ENCODE results near the gene RPS19. TPM values are rescaled to one million over a fixed set of nuclear protein-coding genes. Genes with fewer than 3 reads are reported as not detected.

The RPS19 gene
- total RNA-seq, 1 experiment from 2014 or later, result 3,020 TPM

GRCh38 chr19:41892173-41892902, 32.3 kb downstream of the RPS19 start:
- no peaks in the 10 kb centered on the region for H4K20me1 ChIP-seq (ENCODE audit: insufficient read depth)
- H3K9me3 ChIP-seq (ENCODE audit: control insufficient read depth in 1 of 2, insufficient read depth in 1 of 2, low read depth in 1 of 2, low read length in 2 of 2), result no peaks in the 10 kb centered on the region
- RAD21 ChIA-PET (ENCODE audit: low non-redundant PET in 1 of 2, low total read pairs in 2 of 2, uncharacterized antibody in 2 of 2, unreplicated experiment in 2 of 2), result no interaction called here
- BruUV-seq (replicated peaks), result no TSS peak
- peaks cover 7 to 17% of the 10 kb centered on the region in 2 experiments for H3K4me1 ChIP-seq (ENCODE audit: control insufficient read depth in 1 of 2, insufficient read depth in 2 of 2, low read length in 2 of 2)
- H3K4me2 ChIP-seq (ENCODE audit: low read length), result no peak overlapping the region
- H2AFZ ChIP-seq (ENCODE audit: low read depth, low read length, poor library complexity, severe bottlenecking), result no peak overlapping the region
- peaks cover 13 to 31% of the 10 kb centered on the region in 2 experiments for H3K36me3 ChIP-seq (ENCODE audit: control insufficient read depth in 1 of 2, insufficient read depth in 2 of 2, low read length in 2 of 2)
- no peak for ATAC-seq
- TF ChIP-seq POLR2A (IDR thresholded peaks at IDR 0.05; ENCODE audit: borderline replicate concordance, extremely low read depth, insufficient read depth, insufficient read length) (no peak), SP1 (IDR thresholded peaks at IDR 0.05; ENCODE audit: low read depth) (no peak), JUND (IDR thresholded peaks at IDR 0.05) (no peak), SIN3A (IDR thresholded peaks at IDR 0.05; ENCODE audit: low read depth) (no peak)
- H3K9ac ChIP-seq (ENCODE audit: low read length), result no peak overlapping the region
- DNase-seq (ENCODE audit: low read depth, low spot score), result no peak
- no peak overlapping the region for H3K4me3 ChIP-seq (replicated peaks in 1 of 2; ENCODE audit: low read depth in 1 of 2, low read length in 2 of 2)
- H3K9me2 ChIP-seq (ENCODE audit: insufficient read depth), result no peaks in the 10 kb centered on the region
- POLR2A ChIA-PET, result no interaction called here
- no peak overlapping the region; the same call in 1 of the 2 replicates for H3K27ac ChIP-seq (ENCODE audit: low read depth, low read length)
- CTCF ChIA-PET, result no interaction called here
- peaks cover 23% of the 10 kb centered on the region; the same call in 1 of the 2 replicates for H3K79me2 ChIP-seq (ENCODE audit: insufficient read depth, low read length)
- H3K27me3 ChIP-seq (ENCODE audit: insufficient read depth, low read length), result no peaks in the 10 kb centered on the region
- intact Hi-C loops (cut with micrococcal nuclease), result no loop called here

- Histone ChIP-seq H4K20me1 (ENCODE audit: insufficient read depth) (no peaks in the 10 kb centered on the region), H3K4me3 (replicated peaks in 1 of 2; ENCODE audit: low read depth in 1 of 2, low read length in 2 of 2) (no peak overlapping the region), H3K27me3 (ENCODE audit: insufficient read depth, low read length) (no peaks in the 10 kb centered on the region), H3K9me2 (ENCODE audit: insufficient read depth) (no peaks in the 10 kb centered on the region), H3K4me2 (ENCODE audit: low read length) (no peak overlapping the region), H3K36me3 (ENCODE audit: control insufficient read depth in 1 of 2, insufficient read depth in 2 of 2, low read length in 2 of 2) (peaks cover 22 to 35% of the 10 kb centered on the region in 2 experiments), H3K4me1 (ENCODE audit: control insufficient read depth in 1 of 2, insufficient read depth in 2 of 2, low read length in 2 of 2) (peaks cover 0 to 1% of the 10 kb centered on the region in 2 experiments; a peak in 1 of 4 replicates), H2AFZ (ENCODE audit: low read depth, low read length, poor library complexity, severe bottlenecking) (no peak overlapping the region), H3K27ac (ENCODE audit: low read depth, low read length) (no peak overlapping the region; the same call in 1 of the 2 replicates), H3K79me2 (ENCODE audit: insufficient read depth, low read length) (peaks cover 12% of the 10 kb centered on the region; the same call in 1 of the 2 replicates), H3K9me3 (ENCODE audit: control insufficient read depth in 1 of 2, insufficient read depth in 1 of 2, low read depth in 1 of 2, low read length in 2 of 2) (no peaks in the 10 kb centered on the region), H3K9ac (ENCODE audit: low read length) (no peak overlapping the region)
- ChIA-PET CTCF (no interaction called here), POLR2A (no interaction called here), RAD21 (ENCODE audit: low non-redundant PET in 1 of 2, low total read pairs in 2 of 2, uncharacterized antibody in 2 of 2, unreplicated experiment in 2 of 2) (no interaction called here)
- intact Hi-C loops (cut with micrococcal nuclease), result no loop called here
- peak; percentile 65 for ATAC-seq
- DNase-seq (ENCODE audit: low read depth, low spot score), result no peak
- BruUV-seq (replicated peaks), result no TSS peak
- TF ChIP-seq EZH2phosphoT487 (IDR thresholded peaks at IDR 0.05; ENCODE audit: borderline replicate concordance) (no peak), RAD21 (IDR thresholded peaks at IDR 0.05; ENCODE audit: low read depth) (no peak)
- TF ChIP-seq, protein P1, sequence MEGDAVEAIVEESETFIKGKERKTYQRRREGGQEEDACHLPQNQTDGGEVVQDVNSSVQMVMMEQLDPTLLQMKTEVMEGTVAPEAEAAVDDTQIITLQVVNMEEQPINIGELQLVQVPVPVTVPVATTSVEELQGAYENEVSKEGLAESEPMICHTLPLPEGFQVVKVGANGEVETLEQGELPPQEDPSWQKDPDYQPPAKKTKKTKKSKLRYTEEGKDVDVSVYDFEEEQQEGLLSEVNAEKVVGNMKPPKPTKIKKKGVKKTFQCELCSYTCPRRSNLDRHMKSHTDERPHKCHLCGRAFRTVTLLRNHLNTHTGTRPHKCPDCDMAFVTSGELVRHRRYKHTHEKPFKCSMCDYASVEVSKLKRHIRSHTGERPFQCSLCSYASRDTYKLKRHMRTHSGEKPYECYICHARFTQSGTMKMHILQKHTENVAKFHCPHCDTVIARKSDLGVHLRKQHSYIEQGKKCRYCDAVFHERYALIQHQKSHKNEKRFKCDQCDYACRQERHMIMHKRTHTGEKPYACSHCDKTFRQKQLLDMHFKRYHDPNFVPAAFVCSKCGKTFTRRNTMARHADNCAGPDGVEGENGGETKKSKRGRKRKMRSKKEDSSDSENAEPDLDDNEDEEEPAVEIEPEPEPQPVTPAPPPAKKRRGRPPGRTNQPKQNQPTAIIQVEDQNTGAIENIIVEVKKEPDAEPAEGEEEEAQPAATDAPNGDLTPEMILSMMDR (IDR thresholded peaks at IDR 0.05 in 2 of 3, conservative IDR thresholded peaks at IDR 0.05 in 1 of 3; ENCODE audit: borderline replicate concordance in 1 of 3, insufficient read depth in 1 of 3, low read depth in 2 of 3, low read length in 2 of 3), result peak in 2 of 3 experiments; percentile 37 to 42; a peak in 3 of 6 replicates
Observed at GRCh38 chr19:41893899-41894298, 33.8 kb downstream of the RPS19 start.

Data from HCT116 (cell line).